Panc1 (cell line): Measurements from ENCODE around the gene CCR7. TPM values are rescaled to one million over a fixed set of nuclear protein-coding genes. Genes with fewer than 3 reads are reported as not detected.

Experiments
- ATAC-seq: fragments of 200-7000 bp; cut with Tn5 transposase; 2 replicates; pipeline ENCODE4 v1.9.1; 2020; ENCODE audit warnings: mild to moderate bottlenecking, moderate library complexity
- BruUV-seq: library from RNA; stranded (reverse); fragments of 400-500 nt; replicated peaks from 2 replicates; lab custom pipeline; 2021; lab: Mats Ljungman, UMichigan
- CTCF ChIA-PET: fragments of 300-600 bp; sonication (Branson Sonifier 250); formaldehyde crosslinking; loops from one replicate; lab custom pipeline; 2022; ENCODE audit warnings: antibody characterized with exemption; lab: Charles Lee
- POLR2A ChIA-PET: fragments of 300-600 bp; sonication (Branson Sonifier 250); formaldehyde crosslinking; loops from one replicate; lab custom pipeline; 2022; ENCODE audit warnings: antibody characterized with exemption; lab: Charles Lee
- DNase-seq: peaks from one replicate; pipeline ENCODE4 v3.0.0-alpha.2; 2010; ENCODE audit warnings: low read depth, low spot score
- H3K27ac ChIP-seq: 2 replicates; pipeline ENCODE4 v1.5.1; 2011; ENCODE audit warnings: mild to moderate bottlenecking, low read length, inconsistent platforms
- H3K27me3 ChIP-seq: fragments of 200-500 bp; sonication (Bioruptor generic); 2 replicates; pipeline ENCODE4 v1.6.0; 2014; ENCODE audit warnings: low read length, inconsistent platforms; ENCODE audit not compliant: control insufficient read depth, insufficient read depth
- H3K36me3 ChIP-seq: fragments of 200-500 bp; sonication (Bioruptor generic); 2 replicates; pipeline ENCODE4 v1.5.1; 2014; ENCODE audit warnings: inconsistent platforms, mild to moderate bottlenecking, low read length, moderate library complexity; ENCODE audit not compliant: control insufficient read depth, insufficient read depth
- H3K4me1 ChIP-seq: 2 replicates; pipeline ENCODE4 v1.5.1; 2011; ENCODE audit warnings: inconsistent platforms, mild to moderate bottlenecking, low read length, moderate library complexity; ENCODE audit not compliant: control insufficient read depth, insufficient read depth
- H3K4me3 ChIP-seq, 2 experiments: 2 replicates each; pipeline ENCODE4 v1.5.1; 2011 to 2012; ENCODE audit warnings: low read depth in 2 of 2, low read length in 2 of 2, mild to moderate bottlenecking in 2 of 2, inconsistent platforms in 1 of 2, moderate library complexity in 1 of 2
- H3K9me3 ChIP-seq: fragments of 200-500 bp; sonication (Bioruptor generic); 2 replicates; pipeline ENCODE4 v1.5.1; 2014; ENCODE audit warnings: low read depth, mild to moderate bottlenecking, inconsistent platforms, low read length, moderate library complexity; ENCODE audit not compliant: control insufficient read depth, insufficient read depth
- POLR2AphosphoS5 ChIP-seq: IDR thresholded peaks from 2 replicates; pipeline ENCODE4 v1.6.1; 2012; ENCODE audit warnings: mild to moderate bottlenecking, low read depth, low read length, moderate library complexity
- SIN3A ChIP-seq: IDR thresholded peaks from 2 replicates; pipeline ENCODE4 v1.6.1; 2012; ENCODE audit warnings: low read depth, mild to moderate bottlenecking, low read length, moderate library complexity, borderline replicate concordance; ENCODE audit not compliant: insufficient read depth
- TCF7L2 ChIP-seq: IDR thresholded peaks from 2 replicates; pipeline ENCODE4 v1.6.1; 2011; ENCODE audit warnings: mild to moderate bottlenecking, low read depth, low read length, inconsistent platforms
- in situ Hi-C: cut with HindIII; loops from 2 replicates; pipeline ENCODE4 v1.10.0; 2016; ENCODE audit warnings: low sequenced_read_pairs, low pct_unique_long_range_greater_than_20kb
- intact Hi-C: fragments of 100-400 bp; cut with micrococcal nuclease; formaldehyde crosslinking; loops from one replicate; pipeline ENCODE4 v1.10.0; 2022; ENCODE audit not compliant: unreplicated experiment
- total RNA-seq: library from RNA; stranded (reverse); gene quantifications from one replicate; pipeline ENCODE4 v1.2.1, GENCODE V29; 2021; ENCODE audit not compliant: unreplicated experiment
- TF ChIP-seq, protein P1 (sequence below), 2 experiments: IDR thresholded peaks; 2 replicates each; pipeline ENCODE4 v1.6.1; 2011 to 2012; ENCODE audit warnings: low read depth in 2 of 2, control low read depth in 1 of 2, low read length in 1 of 2, mild to moderate bottlenecking in 1 of 2, moderate library complexity in 1 of 2; ENCODE audit not compliant: insufficient read depth in 1 of 2
- TF ChIP-seq, protein P2 (sequence below): fragments of 450-650 bp; IDR thresholded peaks from 2 replicates; pipeline ENCODE4 v1.5.1; 2017; ENCODE audit warnings: mild to moderate bottlenecking

Gene CCR7
- total RNA-seq, 1 experiment from 2014 or later: 0.44 TPM

DNA sequence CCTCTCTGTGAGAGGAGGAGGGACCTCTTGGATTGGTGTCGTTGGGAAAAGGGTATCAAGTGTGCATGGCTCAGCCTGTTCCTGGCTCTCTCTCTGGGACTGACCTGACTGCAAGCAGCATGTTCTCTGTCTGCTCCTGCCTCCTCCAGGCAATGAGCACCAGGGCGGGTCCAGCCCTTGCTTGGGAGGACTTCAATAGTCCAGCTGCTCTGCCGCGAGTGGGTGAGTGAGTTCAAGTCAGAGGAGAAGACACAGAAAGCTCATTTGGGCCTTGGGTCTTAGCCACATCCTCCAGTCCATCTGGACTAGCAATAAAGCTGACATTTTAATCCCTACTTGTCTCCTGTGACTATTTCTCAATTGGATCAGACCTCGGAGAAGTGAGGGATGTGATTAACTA, 38.6 kb downstream of the CCR7 start:
- H3K9me3 ChIP-seq: no peaks in the 10 kb centered on the region
- no peak overlapping the region for H3K4me3 ChIP-seq
- ChIA-PET CTCF (no interaction called here), POLR2A (no interaction called here)
- TF ChIP-seq TCF7L2 (no peak), SIN3A (no peak), POLR2AphosphoS5 (no peak)
- TF ChIP-seq, protein P1, sequence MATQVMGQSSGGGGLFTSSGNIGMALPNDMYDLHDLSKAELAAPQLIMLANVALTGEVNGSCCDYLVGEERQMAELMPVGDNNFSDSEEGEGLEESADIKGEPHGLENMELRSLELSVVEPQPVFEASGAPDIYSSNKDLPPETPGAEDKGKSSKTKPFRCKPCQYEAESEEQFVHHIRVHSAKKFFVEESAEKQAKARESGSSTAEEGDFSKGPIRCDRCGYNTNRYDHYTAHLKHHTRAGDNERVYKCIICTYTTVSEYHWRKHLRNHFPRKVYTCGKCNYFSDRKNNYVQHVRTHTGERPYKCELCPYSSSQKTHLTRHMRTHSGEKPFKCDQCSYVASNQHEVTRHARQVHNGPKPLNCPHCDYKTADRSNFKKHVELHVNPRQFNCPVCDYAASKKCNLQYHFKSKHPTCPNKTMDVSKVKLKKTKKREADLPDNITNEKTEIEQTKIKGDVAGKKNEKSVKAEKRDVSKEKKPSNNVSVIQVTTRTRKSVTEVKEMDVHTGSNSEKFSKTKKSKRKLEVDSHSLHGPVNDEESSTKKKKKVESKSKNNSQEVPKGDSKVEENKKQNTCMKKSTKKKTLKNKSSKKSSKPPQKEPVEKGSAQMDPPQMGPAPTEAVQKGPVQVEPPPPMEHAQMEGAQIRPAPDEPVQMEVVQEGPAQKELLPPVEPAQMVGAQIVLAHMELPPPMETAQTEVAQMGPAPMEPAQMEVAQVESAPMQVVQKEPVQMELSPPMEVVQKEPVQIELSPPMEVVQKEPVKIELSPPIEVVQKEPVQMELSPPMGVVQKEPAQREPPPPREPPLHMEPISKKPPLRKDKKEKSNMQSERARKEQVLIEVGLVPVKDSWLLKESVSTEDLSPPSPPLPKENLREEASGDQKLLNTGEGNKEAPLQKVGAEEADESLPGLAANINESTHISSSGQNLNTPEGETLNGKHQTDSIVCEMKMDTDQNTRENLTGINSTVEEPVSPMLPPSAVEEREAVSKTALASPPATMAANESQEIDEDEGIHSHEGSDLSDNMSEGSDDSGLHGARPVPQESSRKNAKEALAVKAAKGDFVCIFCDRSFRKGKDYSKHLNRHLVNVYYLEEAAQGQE (IDR thresholded peaks at IDR 0.05; ENCODE audit: insufficient read depth in 1 of 2, low read depth in 2 of 2, low read length in 1 of 2): no peak
- TF ChIP-seq, protein P2, sequence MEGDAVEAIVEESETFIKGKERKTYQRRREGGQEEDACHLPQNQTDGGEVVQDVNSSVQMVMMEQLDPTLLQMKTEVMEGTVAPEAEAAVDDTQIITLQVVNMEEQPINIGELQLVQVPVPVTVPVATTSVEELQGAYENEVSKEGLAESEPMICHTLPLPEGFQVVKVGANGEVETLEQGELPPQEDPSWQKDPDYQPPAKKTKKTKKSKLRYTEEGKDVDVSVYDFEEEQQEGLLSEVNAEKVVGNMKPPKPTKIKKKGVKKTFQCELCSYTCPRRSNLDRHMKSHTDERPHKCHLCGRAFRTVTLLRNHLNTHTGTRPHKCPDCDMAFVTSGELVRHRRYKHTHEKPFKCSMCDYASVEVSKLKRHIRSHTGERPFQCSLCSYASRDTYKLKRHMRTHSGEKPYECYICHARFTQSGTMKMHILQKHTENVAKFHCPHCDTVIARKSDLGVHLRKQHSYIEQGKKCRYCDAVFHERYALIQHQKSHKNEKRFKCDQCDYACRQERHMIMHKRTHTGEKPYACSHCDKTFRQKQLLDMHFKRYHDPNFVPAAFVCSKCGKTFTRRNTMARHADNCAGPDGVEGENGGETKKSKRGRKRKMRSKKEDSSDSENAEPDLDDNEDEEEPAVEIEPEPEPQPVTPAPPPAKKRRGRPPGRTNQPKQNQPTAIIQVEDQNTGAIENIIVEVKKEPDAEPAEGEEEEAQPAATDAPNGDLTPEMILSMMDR: no peak
- peaks cover 8% of the 10 kb centered on the region for H3K27me3 ChIP-seq
- no peak overlapping the region for H3K27ac ChIP-seq
- no peaks in the 10 kb centered on the region for H3K4me1 ChIP-seq
- ATAC-seq (no peak), DNase-seq (no peak)
- in situ Hi-C loops (no loop called here), intact Hi-C loops (no loop called here)
- H3K36me3 ChIP-seq: no peaks in the 10 kb centered on the region
- no TSS peak for BruUV-seq

DNA sequence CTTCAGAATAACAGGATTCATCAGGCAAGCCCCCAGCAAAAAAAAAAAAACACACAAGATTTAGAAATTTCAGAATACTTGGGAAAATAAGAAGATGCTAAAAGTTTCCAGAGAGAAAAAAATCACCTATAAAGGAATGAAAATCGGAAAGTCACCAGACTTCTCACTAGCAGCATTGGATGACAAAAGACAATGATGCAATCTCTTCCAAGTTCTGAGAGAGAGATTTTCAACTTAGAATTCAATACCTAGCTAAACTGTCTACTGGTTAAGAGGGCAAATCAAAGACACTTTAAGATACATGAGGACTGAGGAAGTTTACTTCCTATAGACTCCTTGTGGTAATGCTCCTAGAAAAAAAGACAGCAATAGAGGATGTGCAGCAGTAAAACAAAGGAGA, 40.0 kb downstream of the CCR7 start:
- DNase-seq: no peak
- no TSS peak for BruUV-seq
- ATAC-seq: no peak
- POLR2A ChIA-PET: no interaction called here
- intact Hi-C loops: no loop called here
- in situ Hi-C loops: no loop called here
- no peak overlapping the region for H3K27ac ChIP-seq
- peaks cover 8% of the 10 kb centered on the region for H3K27me3 ChIP-seq
- no peaks in the 10 kb centered on the region for H3K36me3 ChIP-seq
- no peak for TF ChIP-seq POLR2AphosphoS5
- TF ChIP-seq SIN3A: no peak
- TF ChIP-seq, protein P2: no peak
- TF ChIP-seq, protein P1 (IDR thresholded peaks at IDR 0.05; ENCODE audit: insufficient read depth in 1 of 2, low read depth in 2 of 2, low read length in 1 of 2): no peak
- no peak for TF ChIP-seq TCF7L2
- no peak overlapping the region for H3K4me3 ChIP-seq
- H3K4me1 ChIP-seq: no peaks in the 10 kb centered on the region
- CTCF ChIA-PET: no interaction called here
- no peaks in the 10 kb centered on the region for H3K9me3 ChIP-seq
